ENCODE measurements around the gene RBM15.

DNA sequence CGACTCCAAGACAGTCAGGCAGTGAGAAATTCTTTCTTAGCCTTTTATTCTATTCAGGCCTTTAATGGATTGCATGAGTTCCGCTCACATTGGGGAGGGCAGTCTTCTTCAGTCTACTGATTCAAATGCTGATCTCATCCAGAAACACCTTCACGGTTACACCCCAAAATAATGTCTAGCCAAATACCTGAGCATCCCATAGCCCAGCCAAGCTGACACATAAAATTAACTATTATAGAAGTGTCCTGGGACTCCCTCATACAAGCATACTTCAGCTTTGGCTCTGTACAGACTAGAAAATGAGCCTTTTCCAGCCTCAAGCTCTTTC, 55.3 kb downstream of the RBM15 start:
- TF ChIP-seq WT1 (tag by site-specific recombination; IDR thresholded peaks at IDR 0.05) (no peak), PATZ1 (tag by site-specific recombination; IDR thresholded peaks at IDR 0.05) (no peak), SP2 (tag by site-specific recombination; IDR thresholded peaks at IDR 0.05) (no peak), ZFP41 (tag by site-specific recombination; IDR thresholded peaks at IDR 0.05; ENCODE audit: borderline replicate concordance) (no peak), ZNF133 (tag by site-specific recombination; IDR thresholded peaks at IDR 0.05) (no peak), MYNN (tag by site-specific recombination; IDR thresholded peaks at IDR 0.05; ENCODE audit: borderline replicate concordance) (no peak), ZSCAN30 (tag by site-specific recombination; IDR thresholded peaks at IDR 0.05) (no peak), ZNF292 (tag by site-specific recombination; IDR thresholded peaks at IDR 0.05; ENCODE audit: borderline replicate concordance, low read depth) (no peak), ZNF23 (tag by site-specific recombination; IDR thresholded peaks at IDR 0.05; ENCODE audit: borderline replicate concordance) (no peak)
- TF ChIP-seq, protein P1, sequence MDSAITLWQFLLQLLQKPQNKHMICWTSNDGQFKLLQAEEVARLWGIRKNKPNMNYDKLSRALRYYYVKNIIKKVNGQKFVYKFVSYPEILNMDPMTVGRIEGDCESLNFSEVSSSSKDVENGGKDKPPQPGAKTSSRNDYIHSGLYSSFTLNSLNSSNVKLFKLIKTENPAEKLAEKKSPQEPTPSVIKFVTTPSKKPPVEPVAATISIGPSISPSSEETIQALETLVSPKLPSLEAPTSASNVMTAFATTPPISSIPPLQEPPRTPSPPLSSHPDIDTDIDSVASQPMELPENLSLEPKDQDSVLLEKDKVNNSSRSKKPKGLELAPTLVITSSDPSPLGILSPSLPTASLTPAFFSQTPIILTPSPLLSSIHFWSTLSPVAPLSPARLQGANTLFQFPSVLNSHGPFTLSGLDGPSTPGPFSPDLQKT (IDR thresholded peaks at IDR 0.05; ENCODE audit: borderline replicate concordance, low read depth, low read length): no peak
- TF ChIP-seq, protein P2, sequence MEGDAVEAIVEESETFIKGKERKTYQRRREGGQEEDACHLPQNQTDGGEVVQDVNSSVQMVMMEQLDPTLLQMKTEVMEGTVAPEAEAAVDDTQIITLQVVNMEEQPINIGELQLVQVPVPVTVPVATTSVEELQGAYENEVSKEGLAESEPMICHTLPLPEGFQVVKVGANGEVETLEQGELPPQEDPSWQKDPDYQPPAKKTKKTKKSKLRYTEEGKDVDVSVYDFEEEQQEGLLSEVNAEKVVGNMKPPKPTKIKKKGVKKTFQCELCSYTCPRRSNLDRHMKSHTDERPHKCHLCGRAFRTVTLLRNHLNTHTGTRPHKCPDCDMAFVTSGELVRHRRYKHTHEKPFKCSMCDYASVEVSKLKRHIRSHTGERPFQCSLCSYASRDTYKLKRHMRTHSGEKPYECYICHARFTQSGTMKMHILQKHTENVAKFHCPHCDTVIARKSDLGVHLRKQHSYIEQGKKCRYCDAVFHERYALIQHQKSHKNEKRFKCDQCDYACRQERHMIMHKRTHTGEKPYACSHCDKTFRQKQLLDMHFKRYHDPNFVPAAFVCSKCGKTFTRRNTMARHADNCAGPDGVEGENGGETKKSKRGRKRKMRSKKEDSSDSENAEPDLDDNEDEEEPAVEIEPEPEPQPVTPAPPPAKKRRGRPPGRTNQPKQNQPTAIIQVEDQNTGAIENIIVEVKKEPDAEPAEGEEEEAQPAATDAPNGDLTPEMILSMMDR (tag by site-specific recombination; IDR thresholded peaks at IDR 0.05): no peak
- TF ChIP-seq, protein P3, sequence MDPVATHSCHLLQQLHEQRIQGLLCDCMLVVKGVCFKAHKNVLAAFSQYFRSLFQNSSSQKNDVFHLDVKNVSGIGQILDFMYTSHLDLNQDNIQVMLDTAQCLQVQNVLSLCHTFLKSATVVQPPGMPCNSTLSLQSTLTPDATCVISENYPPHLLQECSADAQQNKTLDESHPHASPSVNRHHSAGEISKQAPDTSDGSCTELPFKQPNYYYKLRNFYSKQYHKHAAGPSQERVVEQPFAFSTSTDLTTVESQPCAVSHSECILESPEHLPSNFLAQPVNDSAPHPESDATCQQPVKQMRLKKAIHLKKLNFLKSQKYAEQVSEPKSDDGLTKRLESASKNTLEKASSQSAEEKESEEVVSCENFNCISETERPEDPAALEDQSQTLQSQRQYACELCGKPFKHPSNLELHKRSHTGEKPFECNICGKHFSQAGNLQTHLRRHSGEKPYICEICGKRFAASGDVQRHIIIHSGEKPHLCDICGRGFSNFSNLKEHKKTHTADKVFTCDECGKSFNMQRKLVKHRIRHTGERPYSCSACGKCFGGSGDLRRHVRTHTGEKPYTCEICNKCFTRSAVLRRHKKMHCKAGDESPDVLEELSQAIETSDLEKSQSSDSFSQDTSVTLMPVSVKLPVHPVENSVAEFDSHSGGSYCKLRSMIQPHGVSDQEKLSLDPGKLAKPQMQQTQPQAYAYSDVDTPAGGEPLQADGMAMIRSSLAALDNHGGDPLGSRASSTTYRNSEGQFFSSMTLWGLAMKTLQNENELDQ (tag by site-specific recombination; IDR thresholded peaks at IDR 0.05; ENCODE audit: low read depth): no peak

Data from HEK293 (cell line).